ENCODE measurements around the gene CNNM1.

DNA sequence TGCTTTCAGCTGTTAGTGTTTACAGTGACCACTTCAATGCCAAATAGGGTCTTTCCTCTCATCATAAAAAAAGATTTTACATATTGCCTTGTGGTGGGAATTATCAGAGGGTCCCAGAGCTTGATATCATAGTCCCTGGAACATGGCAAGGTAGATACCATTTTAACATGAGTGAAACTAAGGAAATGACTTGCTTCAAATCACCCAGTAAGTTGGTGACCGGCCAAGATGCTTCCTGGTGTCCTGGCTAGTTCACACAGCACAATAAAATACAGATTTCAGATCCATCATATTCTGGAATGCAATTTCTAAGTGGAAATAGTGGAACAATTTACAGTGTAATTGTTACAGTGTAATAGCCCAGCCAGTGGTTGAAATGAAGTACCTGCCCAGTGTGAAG lies 36.6 kb downstream of the CNNM1 start:
- TF ChIP-seq, protein P1, sequence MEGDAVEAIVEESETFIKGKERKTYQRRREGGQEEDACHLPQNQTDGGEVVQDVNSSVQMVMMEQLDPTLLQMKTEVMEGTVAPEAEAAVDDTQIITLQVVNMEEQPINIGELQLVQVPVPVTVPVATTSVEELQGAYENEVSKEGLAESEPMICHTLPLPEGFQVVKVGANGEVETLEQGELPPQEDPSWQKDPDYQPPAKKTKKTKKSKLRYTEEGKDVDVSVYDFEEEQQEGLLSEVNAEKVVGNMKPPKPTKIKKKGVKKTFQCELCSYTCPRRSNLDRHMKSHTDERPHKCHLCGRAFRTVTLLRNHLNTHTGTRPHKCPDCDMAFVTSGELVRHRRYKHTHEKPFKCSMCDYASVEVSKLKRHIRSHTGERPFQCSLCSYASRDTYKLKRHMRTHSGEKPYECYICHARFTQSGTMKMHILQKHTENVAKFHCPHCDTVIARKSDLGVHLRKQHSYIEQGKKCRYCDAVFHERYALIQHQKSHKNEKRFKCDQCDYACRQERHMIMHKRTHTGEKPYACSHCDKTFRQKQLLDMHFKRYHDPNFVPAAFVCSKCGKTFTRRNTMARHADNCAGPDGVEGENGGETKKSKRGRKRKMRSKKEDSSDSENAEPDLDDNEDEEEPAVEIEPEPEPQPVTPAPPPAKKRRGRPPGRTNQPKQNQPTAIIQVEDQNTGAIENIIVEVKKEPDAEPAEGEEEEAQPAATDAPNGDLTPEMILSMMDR (IDR thresholded peaks at IDR 0.05; ENCODE audit: insufficient read depth, low read depth, low read length): no peak
- TF ChIP-seq EZH2 (IDR thresholded peaks at IDR 0.05; ENCODE audit: insufficient read depth, low read length): no peak

Data from astrocyte (in vitro differentiated cells and primary cell).